ENCODE results near the gene TAF4B.
"Not testable (repeated sequence)": the region's sequence is repeated elsewhere in the genome, so short reads cannot be mapped to it uniquely, and the experiment has no call there.

Gene TAF4B

DNA sequence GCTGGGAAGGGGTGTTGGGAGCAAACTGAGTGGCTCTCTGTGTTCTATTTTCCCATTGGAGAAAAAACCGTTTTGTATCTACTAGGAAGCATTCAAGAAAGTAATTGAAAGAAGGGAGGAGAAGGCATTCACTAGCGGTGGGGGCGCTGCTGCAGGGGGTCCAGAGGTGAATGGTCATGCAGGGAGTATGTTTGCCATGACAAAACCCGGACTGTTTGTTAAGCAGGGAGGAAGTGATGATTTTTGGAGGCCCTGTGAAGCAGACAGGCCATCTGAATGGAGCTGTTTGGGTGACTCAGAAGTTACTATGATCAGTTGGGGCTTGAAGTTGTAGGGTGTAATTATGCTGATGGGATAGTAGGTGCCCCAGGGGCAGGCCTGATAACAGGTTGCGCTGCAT lies 7.0 kb downstream of the TAF4B start:
- no peak for DNase-seq (ENCODE audit: low read depth)
- no peak overlapping the region for H3K4me3 ChIP-seq (ENCODE audit: low read depth, low read length)
- TF ChIP-seq, protein P1, sequence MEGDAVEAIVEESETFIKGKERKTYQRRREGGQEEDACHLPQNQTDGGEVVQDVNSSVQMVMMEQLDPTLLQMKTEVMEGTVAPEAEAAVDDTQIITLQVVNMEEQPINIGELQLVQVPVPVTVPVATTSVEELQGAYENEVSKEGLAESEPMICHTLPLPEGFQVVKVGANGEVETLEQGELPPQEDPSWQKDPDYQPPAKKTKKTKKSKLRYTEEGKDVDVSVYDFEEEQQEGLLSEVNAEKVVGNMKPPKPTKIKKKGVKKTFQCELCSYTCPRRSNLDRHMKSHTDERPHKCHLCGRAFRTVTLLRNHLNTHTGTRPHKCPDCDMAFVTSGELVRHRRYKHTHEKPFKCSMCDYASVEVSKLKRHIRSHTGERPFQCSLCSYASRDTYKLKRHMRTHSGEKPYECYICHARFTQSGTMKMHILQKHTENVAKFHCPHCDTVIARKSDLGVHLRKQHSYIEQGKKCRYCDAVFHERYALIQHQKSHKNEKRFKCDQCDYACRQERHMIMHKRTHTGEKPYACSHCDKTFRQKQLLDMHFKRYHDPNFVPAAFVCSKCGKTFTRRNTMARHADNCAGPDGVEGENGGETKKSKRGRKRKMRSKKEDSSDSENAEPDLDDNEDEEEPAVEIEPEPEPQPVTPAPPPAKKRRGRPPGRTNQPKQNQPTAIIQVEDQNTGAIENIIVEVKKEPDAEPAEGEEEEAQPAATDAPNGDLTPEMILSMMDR (IDR thresholded peaks at IDR 0.05; ENCODE audit: low read depth, low read length, missing control alignments) = no peak

- not testable (repeated sequence) for DNase-seq (ENCODE audit: low read depth); H3K4me3 ChIP-seq (ENCODE audit: low read depth, low read length)
These were observed 11.1 kb downstream of the TAF4B start for GRCh38 chr18:26237363-26237762.

GRCh38 chr18:26238718-26239117 lies 12.5 kb downstream of the TAF4B start:
- DNase-seq (ENCODE audit: low read depth); H3K4me3 ChIP-seq (ENCODE audit: low read depth, low read length): not testable (repeated sequence)

- DNase-seq (ENCODE audit: low read depth); H3K4me3 ChIP-seq (ENCODE audit: low read depth, low read length): not testable (repeated sequence)
These were observed 16.1 kb downstream of the TAF4B start for GRCh38 chr18:26242392-26242791.

- not testable (repeated sequence) for DNase-seq (ENCODE audit: low read depth); H3K4me3 ChIP-seq (ENCODE audit: low read depth, low read length)
These were observed 19.2 kb downstream of the TAF4B start for GRCh38 chr18:26245434-26245833.

DNA sequence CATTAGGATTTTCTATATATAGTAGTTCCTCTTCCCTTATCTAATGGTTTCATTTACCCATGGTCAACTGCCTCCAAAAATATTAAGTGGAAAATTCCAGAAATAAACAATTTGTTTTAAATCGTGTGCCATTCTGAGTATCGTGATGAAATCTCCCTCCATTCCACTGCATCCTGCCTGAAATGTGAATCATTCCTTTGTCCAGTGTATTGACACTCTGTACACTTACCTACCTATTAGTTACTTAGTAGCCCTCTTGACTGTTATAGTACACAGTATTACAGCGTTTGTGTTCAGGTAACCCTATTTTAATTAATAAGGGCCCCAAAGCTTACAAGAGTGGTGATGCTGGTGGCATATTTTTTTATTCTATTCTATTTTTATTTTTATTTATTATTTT lies 26.2 kb downstream of the TAF4B start:
- TF ChIP-seq, protein P1 (IDR thresholded peaks at IDR 0.05; ENCODE audit: low read depth, low read length, missing control alignments) = no peak
- DNase-seq (ENCODE audit: low read depth) = no peak

DNA sequence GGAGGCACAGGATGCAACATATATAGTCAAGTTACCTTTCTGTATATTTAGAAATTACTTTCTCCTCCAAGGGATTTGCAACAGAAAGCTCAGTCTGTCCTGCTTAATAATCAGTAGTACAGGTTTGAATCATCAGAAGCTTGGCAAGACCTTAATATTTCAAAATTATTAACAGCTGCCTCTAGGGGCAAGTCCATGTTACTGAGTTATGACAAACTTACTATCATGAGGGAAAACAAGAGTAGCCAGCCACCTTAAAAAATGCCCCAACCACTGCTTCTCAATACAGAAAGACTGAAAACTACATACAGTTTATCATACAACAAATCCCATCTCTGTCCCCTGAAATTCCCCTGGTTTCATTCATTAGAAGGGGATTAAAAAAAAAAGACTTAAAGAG lies 28.6 kb downstream of the TAF4B start:
- TF ChIP-seq, protein P1 (IDR thresholded peaks at IDR 0.05; ENCODE audit: low read depth, low read length, missing control alignments) = peak; percentile 22
- not testable (repeated sequence) for H3K4me3 ChIP-seq (ENCODE audit: low read depth, low read length)
- peak; percentile 19 for DNase-seq (ENCODE audit: low read depth)

More for the DNA sequence above, 26.2 kb downstream of the TAF4B start:
- H3K4me3 ChIP-seq (ENCODE audit: low read depth, low read length) = no peak overlapping the region

DNA sequence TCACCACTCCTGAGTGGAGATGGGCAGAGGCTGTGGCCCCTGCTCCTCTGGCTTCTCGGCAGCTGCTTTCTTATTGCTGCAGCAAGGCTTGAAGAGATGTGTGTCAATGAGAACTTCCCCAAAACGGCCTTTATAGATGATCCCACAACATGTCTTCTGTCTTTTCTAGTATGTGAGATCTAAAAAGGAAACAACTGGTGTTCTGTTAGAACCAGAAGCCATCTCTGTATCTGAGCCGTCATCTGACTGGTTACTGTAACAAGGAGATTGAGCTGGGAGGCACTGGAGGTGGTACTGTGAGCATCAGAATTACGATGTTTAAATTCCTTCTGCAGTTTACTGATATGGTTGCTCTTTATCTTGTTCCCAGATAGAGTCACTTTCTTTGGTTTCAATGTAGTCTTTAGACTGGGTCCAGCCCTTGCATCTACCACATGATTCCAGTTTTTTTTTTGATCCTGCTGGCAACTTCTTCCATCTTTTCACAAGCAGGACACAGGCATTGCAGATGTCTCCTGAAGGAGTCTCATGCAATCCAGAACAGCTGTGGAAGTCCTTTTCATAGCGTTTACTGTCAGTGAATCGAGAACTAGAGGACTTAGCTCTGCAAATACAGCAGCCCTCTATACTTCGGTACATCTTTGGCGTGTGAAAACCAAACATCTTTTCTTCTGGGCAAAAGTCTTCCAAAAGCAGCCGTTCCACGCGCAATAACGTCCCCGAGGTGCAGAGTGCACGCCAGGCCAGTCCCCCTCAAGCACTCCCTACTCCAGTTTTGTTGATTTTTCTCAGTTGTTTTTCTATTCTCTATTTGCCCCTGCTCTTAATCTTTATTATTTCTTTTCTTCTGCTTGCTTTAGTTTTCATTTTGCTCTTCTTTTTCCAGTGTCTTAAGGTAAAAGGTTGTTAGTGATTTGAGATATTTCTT lies 29.7 kb downstream of the TAF4B start:
- no peak overlapping the region for H3K4me3 ChIP-seq (ENCODE audit: low read depth, low read length)
- DNase-seq (ENCODE audit: low read depth) = no peak
- TF ChIP-seq, protein P1 (IDR thresholded peaks at IDR 0.05; ENCODE audit: low read depth, low read length, missing control alignments) = no peak

- TF ChIP-seq, protein P1 (IDR thresholded peaks at IDR 0.05; ENCODE audit: low read depth, low read length, missing control alignments) = no peak
- no peak overlapping the region for H3K4me3 ChIP-seq (ENCODE audit: low read depth, low read length)
- DNase-seq (ENCODE audit: low read depth) = no peak
These were observed 32.5 kb downstream of the TAF4B start for GRCh38 chr18:26258711-26259110.

DNA sequence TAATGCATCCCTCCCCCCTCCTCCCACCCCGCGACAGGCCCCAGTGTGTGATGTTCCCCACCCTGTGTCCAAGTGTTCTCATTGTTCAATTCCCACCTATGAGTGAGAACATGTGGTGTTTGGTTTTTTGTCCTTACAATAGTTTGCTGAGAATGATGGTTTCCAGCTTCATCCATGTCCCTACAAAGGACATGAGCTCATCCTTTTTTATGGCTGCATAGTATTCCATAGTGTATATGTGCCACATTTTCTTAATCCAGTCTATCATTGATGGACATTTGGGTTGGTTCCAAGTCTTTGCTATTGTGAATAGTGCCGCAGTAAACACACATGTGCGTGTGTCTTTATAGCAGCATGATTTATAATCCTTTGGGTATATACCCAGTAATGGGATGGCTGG lies 33.2 kb downstream of the TAF4B start:
- DNase-seq (ENCODE audit: low read depth); H3K4me3 ChIP-seq (ENCODE audit: low read depth, low read length): not testable (repeated sequence)

Data from GM12864 (cell line).